HG03159 (cell line): ENCODE results near the gene TSR2.
"Not testable (repeated sequence)": the region's sequence is repeated elsewhere in the genome, so short reads cannot be mapped to it uniquely, and the experiment has no call there.

Source experiments
- ATAC-seq: cut with Tn5 transposase; IDR thresholded peaks from one replicate; pipeline ENCODE4 v1.9.1; 2021; ENCODE audit warnings: mild to moderate bottlenecking, moderate library complexity; ENCODE audit not compliant: unreplicated experiment

Gene TSR2

DNA sequence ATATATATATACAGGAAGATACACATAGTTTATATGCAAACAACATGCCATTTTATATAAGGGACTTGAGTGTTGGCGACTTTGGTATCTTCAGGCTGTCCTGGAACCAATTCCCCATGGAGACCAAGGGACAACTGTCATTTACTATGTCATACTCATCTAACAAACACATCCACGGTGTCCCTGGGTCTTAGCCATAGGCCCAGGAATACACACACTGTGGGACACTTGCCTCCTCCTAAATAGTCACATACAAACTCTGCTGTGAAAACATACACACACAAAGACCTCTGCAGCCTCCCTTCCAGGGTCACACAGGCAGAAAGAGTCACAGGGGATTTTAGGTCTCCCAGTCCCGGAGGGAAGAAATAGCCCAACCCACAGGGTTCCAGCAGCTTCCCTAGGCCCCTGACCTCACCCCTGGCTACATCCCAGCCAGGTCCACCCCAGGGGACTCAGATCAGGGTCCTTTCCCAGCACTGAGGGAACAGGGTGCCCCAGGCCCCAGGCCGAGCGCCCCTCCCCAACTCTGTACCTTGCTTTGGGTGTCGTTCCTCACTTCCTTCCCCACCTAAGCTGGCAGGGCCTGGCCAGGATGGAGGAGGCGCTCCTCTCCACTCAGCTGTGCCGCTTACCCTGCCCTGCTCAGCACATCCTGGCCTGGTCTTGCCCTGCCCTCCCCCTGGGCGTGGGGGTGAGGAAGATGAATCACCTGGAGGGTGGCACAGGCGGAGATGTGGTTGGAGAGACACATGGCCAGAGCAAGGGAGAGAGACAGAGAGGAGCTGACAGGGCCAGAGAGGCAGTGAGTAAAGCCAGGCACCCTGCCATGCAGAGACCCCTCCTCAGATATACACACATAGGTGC is 34.0 kb downstream of the TSR2 start:
- ATAC-seq: no peak

DNA sequence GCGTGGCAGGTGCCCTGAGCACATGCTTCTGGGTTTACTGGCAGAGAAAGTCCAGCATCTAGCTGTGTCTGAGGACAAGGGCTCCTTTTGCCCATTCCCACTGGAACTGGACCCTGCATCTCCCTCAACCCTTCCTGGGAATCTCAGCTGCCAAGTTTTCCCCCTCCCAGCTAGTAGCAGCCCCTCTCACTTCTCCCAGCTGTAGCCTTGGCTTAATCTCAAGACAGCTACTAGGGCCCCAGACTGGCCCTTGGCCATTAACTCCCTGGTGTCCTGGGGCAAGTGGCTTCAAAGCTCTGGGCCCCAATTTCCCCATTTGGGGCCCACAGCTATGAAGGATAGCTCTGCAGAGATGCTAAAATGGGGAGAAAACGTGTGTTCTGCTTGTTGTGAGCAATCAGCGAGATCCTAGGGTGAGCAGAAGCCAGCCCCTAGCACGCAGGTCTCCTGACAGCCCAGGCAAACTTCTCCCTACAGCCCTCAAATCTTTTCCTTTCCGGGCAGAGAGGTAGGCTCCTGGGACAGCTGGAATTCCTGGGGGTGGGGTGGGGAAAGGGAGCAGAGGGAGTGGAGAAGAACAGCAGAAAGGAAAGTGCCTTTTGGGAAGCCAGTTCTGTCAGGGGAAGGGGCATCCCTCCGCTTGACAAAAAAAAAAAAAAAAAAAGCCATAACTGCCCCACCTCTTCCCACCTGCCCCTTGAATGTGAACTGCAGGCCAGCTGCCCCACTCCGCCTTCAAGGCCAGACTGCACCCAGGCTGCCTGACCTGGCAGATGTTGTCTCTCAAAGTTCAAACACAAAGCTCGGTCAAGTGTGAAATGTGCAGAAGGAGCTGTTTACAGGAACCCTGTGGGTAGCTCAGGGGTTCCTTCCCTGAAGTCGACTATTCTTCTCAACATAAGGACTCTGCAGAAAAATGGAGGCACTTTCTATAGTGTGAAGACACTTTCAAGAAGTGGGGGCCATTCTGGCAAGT is 39.2 kb downstream of the TSR2 start:
- no peak for ATAC-seq

- no peak for ATAC-seq
These were observed 42.8 kb downstream of the TSR2 start for GRCh38 chrX:54482839-54483593.

DNA sequence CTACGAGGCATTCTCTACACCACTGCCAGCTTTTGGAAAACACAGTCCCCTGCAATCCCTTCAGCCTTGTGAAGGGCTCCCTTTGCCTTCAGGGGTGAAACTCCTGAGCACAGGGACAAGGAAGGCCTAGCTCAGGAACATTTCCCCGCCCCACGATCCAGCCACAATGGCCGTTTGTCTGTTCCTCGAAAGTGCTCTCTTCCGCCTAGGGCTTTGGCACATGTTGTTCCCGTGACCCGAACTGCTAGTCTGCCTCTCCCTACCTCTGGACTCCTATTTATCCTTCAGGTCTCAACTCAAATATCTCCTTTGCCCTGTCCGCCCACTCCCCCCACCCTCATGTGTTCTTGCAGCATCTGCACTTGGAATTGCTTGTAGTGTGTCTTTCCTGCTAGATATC is 43.7 kb downstream of the TSR2 start:
- no peak for ATAC-seq

DNA sequence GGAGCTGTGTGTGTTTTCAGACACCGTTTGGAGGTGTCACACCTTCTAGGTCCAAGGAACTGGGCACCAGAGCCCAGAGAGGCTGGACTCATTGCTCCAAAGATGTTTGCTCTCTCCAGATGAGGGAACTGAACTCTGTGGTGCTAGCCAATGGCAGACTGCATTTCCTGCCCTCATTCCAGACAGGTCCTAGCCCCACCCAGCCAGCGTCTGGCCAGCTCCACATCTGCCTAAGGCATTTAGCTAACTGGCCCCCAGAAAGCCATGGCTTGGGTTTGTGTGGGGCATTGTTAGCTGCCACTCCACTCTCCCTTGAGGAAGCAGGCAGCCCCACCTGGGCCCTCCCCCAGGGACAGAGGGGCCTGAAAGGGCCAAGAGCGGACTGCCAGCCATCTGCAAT is 44.5 kb downstream of the TSR2 start:
- no peak for ATAC-seq

DNA sequence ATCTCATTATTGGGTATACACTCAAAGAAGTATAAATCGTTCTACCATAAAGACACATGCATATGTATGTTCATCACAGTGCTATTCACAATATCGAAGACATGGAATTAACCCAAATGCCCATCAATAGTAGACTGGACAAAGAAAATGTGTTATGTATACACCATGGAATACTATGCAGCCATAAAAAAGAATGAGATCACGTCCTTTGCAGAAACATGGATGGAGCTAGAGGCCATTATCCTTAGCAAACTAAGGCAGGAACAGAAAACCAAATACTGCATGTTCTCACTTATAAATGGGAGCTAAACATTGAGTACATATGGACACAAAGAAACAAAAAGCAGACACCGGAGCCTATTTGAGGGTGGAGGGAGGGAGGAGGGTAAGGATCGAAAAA is 49.6 kb downstream of the TSR2 start:
- not testable (repeated sequence) for ATAC-seq

GRCh38 chrX:54492340-54492739 is 52.1 kb downstream of the TSR2 start:
- no peak for ATAC-seq

DNA sequence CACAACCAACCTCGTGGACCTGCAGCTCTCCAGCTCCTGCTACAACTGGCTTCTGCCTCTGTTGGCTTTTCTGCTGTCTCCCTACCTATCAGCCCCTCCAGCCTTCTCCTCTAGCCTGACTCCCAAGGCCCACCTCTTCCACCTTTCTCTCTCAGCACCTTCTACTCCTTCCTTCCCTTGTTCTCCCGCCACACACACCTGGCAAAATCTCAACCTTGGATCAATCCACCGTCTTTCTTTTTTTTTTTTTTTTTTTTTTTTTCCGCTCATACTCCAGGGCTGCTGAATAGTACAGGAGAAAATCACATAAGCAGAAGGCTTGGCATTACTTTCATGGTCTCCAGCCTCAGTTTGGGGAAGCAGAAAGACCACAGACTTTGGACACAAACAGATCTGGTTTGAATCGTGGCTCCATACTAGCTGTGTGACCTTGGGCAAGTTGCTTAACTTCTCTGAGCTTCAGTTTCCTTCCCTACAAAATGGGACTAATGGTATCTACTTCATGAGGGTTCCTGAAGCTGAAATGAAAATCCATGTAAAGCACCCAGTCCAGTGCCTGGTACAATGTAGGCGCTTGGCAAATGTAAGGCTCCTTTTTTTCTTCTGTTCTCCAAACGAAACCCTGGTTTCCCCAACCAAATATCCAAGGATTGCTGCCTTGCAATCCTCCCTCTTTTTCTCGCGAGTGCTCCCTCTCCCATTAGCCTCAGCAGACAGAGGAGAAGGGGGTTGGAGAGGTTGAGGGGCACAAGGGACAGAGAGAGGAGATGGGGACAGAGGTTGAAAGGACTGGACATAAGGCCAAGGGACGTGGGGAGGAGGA is 54.2 kb downstream of the TSR2 start:
- ATAC-seq: no peak
